HK-2 (cell line): ENCODE results near the gene MCAT.
"Not testable (repeated sequence)": the region's sequence is repeated elsewhere in the genome, so short reads cannot be mapped to it uniquely, and the experiment has no call there.

ENCODE experiments used
- DNase-seq: peaks from one replicate; pipeline ENCODE4 v3.0.0-alpha.2; 2018; ENCODE audit not compliant: unreplicated experiment

The MCAT gene

DNA sequence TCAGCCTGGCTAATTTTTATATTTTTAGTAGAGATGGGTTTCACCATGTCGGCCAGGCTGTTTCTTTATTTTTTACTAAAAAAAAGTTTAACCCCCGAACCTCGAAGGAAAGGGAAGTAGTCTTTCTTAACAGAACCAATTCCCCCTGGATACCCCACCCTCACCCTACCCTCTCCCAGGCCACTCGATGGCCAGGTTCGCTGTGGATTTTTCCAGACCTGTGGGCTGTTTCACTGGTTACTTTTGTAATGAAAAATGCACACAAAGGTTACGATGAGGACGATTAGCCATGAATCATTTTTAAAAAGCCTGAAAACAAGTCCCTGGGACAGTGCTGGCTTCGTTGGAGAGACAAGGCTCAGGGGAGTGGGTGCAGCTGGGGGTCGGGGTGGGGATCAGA lies 10.7 kb upstream of the MCAT start:
- no peak for DNase-seq

DNA sequence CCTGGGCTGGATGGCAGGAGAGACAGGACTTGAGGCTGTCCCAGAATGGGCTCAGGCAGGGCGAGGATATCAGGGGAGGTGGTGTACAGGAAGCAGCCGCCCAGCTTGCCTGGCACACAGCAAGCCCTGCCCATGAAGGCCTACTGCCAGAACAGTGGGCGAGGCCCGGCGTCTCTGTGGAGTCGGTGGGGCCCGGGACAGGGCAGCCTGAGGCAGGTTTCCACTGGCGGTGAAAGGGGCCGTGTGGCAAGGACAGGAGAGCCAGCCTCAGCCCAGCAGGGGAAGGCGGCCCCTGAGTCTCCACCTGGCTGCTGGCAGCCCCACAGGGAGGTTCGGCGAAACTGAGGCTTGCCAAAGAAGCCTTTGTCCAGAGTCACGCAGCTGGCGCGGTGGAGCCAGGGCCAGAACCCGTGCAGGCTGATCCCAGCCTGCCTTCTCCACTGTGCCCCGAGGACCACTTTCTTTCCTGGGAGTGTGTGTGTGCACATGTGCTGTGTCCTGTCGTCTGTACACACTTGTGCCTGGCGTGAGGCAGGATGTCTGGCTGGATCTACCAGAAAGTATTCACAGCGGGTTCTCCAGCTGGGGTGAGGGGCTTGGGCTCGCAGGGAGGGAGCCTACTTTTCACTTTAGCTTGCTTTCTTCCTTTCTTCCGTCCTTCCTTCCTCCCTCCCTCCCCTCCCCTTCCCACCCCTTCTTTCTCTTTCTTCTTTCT lies 9.3 kb upstream of the MCAT start:
- DNase-seq = peak; percentile 58

DNA sequence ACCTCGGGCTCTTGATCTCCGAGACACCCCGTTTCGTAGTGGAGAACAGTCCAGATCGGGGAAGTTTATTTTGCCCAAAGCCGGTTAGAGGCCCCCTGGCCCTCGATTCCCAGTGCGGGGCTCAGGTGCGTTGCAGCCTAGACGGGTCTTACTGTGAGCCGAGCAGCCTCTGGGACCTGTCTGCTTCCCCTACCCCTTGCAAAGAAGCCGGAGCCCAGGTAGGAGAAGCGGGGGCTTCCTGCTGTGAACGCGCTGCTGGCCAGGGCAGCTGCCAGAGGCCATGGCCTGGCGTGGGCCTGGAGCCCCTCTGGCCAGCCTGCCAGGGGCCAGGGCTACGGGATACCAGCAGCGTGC lies 8.8 kb upstream of the MCAT start:
- DNase-seq = no peak

DNA sequence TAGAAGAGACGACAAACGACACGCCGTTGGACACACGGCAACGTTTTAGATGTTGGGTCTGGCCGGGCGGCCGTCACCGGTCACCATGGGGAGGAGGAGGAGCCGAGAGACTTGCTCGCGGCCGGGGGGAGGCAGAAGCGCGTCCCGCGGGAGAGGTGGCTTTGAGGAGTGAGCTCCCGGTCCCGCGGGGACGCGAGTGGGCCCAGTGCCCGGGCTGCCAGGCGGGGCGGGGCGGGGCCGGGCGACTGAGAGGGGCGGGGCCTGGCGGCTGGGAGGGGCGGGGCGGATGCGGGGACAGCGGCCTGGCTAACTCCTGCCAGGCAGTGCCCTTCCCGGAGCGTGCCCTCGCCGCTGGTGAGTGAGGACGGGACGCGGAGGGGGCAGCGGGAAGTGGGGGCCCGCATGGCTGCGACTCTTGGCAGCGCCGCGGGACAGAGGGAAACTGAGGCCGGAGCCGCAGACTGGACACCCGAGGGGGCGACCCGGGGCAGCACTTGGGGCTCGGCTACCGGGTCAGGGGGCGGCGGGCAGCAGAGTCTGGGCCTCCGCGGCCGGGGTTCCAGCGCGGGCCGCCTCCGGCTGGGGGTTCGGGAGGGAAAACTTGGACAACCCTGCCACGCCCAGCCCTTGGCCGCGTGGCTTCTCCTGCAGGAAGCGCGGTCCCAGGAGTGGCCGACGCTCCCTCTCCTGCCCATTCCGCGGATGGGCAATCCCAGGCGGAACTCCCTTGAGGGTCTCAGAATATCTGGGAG lies 8.2 kb upstream of the MCAT start, which contains the start of gene TSPO:
Gene TSPO, plus strand, starts transcription at position 309 of the 752 bp plus-strand sequence. CDS start 7,680 bp downstream, outside the sequence.
- DNase-seq = peak; percentile 64

DNA sequence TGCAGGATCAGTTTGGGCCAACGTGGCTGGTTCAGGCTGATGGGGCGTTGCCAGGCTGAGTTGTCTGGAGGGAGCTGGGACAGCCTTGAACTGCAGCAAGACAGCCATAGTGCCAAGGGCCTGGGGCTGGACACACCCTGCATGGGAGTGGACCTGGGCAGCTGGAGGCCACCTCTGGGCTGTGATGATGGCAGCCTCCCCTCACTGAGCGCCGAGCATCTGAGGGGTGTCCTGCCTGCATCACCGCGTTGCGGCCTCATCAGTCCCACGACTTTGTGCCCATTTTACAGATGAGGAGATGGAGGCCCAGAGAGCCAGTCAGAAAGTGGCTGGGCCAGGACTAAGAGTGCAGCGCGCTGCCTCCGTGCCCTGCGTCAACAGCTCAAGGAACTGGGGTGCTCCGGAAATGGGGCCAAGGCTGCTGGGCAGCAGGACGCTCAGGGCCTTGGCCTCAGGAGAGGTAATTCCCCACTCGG lies 7.6 kb upstream of the MCAT start:
- no peak for DNase-seq

DNA sequence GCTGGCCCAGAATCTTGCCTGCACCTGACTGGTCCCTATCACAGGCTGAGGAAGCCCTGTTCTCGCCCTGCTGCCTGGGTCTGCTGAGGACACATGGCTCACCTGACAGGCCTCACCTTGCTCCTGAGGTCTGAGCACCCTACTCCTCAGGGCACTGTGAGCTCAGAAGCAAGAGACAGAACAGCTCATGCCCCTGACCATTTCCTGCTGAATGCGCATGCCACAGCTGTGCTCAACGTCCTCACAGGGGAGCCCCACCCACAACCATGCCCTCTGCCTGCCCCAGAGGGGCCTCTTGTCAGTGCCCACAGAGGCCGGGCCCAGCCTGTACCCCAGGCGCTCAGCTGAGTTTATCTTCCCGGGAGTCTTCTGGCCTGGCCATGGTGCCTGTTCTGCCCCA lies 5.4 kb upstream of the MCAT start:
- DNase-seq = no peak

DNA sequence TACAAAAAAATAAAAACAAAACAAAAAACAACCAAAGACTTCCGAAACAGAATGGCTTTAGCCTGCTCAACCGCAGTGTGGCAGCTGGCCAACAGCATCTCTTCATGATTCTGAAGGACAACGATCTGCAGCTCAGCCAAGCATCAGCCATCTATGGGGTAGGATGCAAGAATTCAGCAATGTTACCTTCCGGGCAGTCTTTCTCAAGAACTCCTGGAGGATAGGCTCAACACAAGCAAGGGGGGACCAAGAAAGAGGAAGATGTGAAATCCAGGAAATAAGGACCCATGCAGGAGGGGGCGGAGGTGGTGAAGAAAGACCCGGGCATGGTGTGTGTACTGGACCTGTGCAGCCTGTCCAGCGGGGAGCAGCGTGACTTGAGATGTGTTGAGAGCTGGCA lies 4.6 kb upstream of the MCAT start:
- no peak for DNase-seq

DNA sequence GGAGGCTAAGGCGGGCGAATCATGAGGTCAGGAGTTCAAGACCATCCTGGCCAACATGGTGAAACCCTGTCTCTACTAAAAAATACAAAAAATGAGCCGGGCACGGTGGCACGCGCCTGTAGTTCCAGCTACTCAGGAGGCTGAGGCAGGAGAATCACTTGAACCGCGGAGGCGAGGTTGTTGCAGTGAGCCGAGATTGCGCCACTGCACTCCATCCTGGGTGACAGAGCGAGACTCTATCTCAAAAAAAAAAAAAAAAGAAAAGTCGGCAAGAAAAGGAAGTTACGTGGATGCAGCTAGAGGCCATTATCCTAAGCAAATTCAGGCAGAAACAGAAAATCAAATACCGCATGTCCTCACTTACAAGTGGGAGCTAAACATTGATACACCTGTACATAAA lies 3.1 kb upstream of the MCAT start:
- not testable (repeated sequence) for DNase-seq

DNA sequence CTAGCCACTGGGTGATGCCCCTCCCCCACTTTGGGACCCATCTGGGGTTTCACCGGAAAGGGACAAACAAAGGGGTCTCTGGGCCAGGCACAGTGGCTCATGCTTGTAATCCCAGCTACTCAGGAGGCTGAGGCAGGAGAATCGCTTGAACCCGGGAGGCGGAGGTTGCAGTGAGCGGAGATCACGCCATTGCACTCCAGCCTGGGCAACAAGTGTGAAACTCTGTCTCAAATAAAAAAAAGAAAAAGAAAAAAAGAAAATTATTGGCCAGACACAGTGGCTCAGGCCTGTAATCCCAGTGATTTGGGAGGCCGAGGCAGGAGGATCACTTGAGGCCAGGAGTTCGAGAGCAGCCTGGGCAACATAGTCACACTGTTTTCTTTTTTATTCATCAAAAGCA lies 2.2 kb upstream of the MCAT start:
- not testable (repeated sequence) for DNase-seq

DNA sequence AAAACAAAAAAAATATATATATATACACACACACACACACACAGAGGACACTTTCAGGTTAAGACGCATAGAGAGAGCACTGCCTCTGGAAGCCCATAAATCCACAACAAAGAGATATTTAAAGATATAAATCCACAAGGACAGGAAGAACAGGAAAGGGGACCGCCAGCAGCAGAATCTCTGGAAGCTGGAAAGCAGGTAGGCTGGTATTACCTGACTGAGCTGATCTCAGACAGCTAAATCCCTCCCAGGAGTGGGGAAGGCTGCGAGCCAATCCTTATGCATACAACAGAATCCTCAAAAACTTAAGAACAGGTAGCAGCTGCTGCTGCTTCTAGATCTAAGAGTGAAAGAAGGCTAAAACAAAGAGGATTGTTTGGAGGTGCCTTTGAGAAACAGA lies 1.8 kb upstream of the MCAT start:
- no peak for DNase-seq

DNA sequence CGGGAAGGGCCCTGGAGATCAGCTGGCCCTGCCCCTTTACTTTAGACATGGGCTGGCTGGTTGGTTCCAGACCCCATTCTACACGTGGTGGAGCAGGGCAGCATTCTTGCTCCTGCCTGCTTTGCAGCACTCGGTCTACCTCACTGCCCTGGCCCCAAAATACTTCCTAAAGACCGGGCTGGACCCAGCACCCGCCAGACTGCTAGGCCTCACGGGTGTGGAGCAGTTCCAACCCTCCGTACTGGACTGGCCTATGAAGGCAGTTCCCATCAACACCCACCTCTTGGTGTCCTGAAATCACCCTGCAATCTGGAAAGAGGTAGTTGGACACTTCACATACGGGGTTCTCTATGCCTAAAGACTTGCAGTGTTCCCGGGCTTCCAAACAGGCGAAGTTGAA lies 6.4 kb downstream of the MCAT start:
- no peak for DNase-seq

DNA sequence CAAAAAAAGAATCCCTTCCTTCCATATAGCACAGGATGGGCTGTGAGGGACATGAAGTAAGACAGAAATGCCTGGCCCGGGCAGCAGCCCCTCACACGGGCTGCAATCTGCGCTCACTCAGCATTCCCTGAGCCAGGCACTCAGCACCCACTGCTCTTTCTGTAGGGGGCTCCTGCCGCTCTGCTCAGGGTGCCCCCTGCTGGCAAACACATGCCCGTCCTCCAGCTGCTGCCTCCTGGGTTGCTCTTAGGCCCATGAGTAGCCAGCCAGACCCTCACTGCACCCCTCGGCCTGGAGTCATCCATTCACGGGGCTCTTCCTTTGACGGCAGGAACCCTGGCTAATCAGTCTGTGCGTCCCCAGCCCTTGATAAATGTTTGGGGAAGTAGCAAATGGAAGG lies 6.9 kb downstream of the MCAT start:
- DNase-seq = no peak

DNA sequence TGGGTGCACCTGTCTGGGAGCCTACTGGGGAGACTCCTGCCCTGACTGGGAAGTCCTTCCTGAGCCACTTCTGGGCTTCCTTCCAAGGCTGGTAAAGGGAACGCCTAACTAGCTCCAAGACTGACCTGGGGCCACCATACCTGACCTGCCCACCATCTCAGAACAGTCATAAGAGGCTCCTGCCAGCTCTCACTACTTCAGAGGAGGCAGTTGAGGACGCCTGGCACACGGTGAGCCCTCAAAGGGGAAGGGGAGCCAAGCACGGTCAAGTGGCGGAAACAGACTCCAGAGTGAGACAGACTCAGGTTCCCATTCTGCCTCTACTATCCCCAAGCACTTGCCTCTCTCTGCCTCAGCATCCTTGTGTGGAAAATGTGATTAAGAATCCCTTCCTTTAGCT lies 7.6 kb downstream of the MCAT start:
- no peak for DNase-seq

DNA sequence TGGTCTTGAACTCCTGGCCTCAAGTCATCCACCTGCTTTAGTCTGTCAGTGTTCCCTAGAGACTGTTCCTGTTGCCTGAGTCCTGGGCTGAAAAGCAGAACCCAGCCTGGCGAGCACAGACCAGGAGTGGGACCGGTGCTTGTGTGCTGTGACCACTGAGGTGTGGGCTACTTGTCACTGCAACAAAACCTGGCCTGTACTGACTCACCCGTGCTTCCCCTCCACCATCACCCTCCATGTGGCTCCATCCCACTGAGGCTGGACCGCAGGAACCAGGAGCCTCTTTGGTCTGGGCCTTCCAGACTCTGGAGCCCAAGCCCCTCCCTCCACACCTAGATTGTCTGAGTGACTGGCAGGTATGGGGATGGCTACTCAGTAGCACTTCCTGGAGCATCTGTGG lies 8.6 kb downstream of the MCAT start:
- no peak for DNase-seq

DNA sequence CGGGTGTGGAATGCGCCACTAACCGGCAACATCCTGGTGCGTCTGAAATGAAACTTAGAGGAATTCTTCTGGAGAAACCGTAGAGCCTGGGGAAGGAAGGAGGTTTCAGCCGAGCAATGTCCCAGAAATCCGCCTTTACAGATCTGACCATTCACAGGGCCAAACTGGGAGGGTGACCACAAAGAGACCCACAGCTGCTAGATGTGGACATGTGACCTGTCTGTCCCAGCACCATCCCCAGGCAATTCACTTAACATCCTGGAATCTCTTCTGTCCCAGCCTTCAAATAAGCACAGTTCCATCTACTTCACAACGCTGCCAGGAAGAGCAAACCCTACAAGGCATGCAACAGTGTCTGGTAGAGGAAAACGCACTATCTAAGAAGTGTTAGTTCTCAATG lies 9.8 kb downstream of the MCAT start:
- DNase-seq = no peak

DNA sequence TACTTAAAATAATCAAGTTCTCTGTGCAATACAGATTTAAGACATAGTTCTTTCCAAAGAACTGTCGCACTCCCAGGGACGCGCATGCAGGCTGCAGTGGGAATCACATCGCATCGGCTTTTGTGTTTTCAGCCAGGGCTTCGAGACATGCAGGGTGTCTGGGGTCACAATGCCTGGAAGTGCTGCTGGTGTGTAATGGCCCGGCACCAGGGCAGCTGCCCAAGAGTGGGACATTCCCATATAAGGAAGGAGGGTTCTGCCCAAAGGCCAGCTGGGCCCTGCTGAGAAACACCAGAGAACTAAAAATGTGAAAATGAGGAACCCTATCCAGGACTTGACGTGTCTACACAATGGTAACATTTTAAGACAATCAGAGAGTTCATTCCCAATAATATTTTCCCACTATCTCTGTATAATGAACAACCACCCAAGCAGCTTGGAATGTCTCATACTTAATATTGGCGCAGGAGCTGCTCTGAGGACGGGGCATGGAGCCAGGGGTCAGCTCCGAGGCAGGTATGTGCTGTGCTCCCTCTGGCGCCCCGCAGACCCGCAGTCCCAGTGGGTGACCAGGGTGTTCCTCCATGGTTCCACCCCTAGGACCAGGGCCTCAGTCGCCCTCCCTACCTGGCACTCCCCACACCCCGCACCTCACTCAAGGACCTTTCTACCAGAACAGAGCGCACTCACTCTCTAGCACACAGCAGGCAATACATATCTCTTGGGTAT lies 11.3 kb downstream of the MCAT start:
- DNase-seq = no peak

DNA sequence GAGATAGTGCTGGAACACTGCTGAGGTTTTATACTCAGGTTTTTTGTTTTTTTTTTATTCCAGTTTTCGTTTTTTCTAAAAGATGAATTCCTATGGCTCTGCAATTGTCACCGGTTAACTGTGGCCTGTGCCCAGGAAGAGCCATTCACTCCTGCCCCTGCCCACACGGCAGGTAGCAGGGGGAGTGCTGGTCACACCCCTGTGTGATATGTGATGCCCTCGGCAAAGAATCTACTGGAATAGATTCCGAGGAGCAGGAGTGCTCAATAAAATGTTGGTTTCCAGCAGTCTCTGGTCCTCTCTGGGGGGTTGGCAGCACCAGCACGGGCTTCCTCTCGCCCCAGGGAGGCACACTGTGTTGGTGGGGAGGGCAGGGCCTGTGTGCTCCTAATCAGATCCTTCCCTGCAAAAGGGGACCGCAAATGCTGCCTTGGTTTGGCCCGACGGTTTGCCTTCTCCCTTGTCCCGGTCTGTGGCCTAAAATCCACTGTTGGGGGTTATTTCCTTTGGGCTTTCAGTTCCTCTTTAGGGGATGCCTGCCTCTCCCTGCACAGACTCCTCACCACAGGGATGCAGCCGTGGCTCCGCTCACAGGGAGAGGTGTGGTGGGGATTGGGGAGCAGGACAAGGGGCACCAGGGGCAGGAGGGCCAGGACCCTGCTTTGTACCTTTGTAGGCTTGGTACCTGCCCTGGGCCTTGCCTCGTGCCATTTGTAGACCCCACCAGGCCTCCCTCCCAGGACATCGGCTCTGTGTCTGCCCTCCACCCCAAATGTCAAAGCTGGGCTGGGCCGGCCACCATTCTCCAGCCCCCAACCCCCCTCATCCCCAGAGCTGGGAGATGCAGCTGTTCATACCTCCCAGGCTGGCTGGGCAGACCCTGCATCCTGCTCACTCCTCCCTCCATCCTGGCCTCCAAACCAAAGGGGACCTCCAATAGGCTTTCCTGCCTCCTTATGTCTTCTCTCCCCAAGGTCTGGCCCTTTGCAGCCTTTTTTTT lies 13.5 kb downstream of the MCAT start:
- no peak for DNase-seq

DNA sequence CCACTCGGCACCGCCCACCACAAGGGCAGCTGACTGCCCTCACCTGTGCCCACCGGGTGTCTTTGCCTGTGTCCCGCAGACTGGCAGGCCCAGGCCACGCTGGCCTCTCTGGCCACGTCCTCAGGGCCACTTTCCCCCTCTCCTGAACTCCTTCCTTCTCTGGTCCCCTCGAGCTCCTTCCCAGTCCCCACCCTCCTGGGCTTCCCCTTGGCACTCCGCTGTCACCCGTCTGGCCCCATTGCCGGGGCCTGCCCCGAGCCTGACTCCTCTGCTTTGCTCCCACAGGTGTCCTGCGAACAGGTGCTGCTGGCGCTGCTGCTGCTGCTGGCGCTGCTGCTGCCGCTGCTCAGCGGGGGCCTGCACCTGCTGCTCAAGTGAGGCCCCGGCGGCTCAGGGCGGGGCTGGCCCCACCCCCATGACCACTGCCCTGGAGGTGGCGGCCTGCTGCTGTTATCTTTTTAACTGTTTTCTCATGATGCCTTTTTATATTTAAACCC lies 14.2 kb downstream of the MCAT start:
- no peak for DNase-seq

DNA sequence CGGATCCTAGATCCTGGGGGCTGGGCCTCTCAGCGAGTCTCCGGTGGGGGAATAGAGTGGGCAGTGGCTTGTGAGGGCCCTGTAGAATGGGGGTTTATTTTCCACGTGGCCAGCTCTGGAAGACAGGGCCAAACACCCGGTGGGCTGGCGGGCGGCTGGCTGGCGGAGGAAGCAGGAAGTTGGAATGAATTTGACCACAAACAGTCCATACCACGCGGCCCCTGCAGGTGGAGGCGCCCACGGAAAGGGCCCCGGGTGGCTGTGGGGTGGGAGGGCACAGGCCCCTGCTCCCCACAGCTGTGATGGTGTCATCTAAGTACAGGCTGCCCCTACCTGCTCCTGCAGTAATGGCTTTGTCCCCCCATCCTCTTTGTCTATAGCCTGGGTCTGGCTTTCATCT lies 15.1 kb downstream of the MCAT start:
- DNase-seq = no peak

DNA sequence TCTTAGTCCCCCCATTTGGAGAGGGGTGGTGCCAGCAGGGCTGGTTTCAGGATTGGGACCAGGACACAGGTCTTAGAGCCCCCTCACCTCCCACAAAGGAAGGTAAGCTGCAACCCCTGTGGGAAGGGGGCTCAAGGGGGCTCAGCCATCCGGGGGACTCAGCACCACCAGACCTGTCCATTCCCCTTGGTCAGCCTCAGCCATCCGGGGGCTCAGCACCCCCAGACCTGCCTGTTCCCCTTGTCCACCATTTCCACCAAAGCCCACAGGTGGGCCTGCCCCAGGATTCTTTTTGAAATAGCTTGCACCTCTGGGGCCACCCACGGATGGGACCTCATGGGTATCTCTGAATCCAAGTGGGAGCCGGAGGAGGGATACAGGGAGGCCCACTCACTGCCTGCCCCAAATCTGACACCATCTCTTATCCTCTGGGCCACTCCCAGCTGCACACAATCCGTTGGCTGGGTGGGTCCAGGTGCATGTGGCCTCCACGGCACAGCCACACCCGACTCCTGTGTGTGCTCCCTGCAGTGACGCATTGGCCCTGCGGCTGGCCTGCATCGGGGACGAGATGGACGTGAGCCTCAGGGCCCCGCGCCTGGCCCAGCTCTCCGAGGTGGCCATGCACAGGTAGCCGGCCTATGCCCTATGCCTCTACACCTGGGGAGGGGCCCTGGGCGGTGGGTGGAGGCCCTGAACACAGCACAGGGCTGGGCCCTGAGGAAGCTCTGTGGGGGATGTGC lies 15.9 kb downstream of the MCAT start:
- no peak for DNase-seq
